ENCODE measurements around the gene PLEKHF1. TPM values are rescaled to one million over a fixed set of nuclear protein-coding genes. Genes with fewer than 3 reads are reported as not detected.

Gene PLEKHF1
- total RNA-seq, 1 donor from 2014 or later = 17.3 TPM

GRCh38 chr19:29618871-29619270 lies 46.4 kb upstream of the PLEKHF1 start:
- Histone ChIP-seq H3K36me3 (peaks cover 28% of the 10 kb centered on the region), H3K27me3 (no peaks in the 10 kb centered on the region), H3K4me3 (no peak overlapping the region), H3K27ac (no peak overlapping the region), H3K4me1 (no peaks in the 10 kb centered on the region), H3K9me3 (no peaks in the 10 kb centered on the region)
- no peak for TF ChIP-seq CTCF (IDR thresholded peaks at IDR 0.05)
- intact Hi-C loops (cut with DNase I) = no loop called here
- ATAC-seq (no peak), DNase-seq (no peak)

- no peaks in the 10 kb centered on the region for H3K9me3 ChIP-seq
- DNase-seq (no peak), ATAC-seq (no peak)
- H3K4me1 ChIP-seq = no peaks in the 10 kb centered on the region
- H3K36me3 ChIP-seq = peaks cover 9% of the 10 kb centered on the region
- no peak overlapping the region for H3K4me3 ChIP-seq
- no peak for TF ChIP-seq CTCF (IDR thresholded peaks at IDR 0.05)
- H3K27ac ChIP-seq = no peak overlapping the region
- intact Hi-C loops (cut with DNase I) = no loop called here
- H3K27me3 ChIP-seq = no peaks in the 10 kb centered on the region
Measured at GRCh38 chr19:29620931-29621351, 44.3 kb upstream of the PLEKHF1 start.

GRCh38 chr19:29622166-29623070 lies 42.8 kb upstream of the PLEKHF1 start:
- H3K9me3 ChIP-seq = no peaks in the 10 kb centered on the region
- no peak for DNase-seq
- no peaks in the 10 kb centered on the region for H3K4me1 ChIP-seq
- no peaks in the 10 kb centered on the region for H3K36me3 ChIP-seq
- intact Hi-C loops (cut with DNase I) = no loop called here
- no peaks in the 10 kb centered on the region for H3K27me3 ChIP-seq
- no peak overlapping the region for H3K4me3 ChIP-seq
- ATAC-seq = no peak
- no peak for TF ChIP-seq CTCF (IDR thresholded peaks at IDR 0.05)
- no peak overlapping the region for H3K27ac ChIP-seq

DNA sequence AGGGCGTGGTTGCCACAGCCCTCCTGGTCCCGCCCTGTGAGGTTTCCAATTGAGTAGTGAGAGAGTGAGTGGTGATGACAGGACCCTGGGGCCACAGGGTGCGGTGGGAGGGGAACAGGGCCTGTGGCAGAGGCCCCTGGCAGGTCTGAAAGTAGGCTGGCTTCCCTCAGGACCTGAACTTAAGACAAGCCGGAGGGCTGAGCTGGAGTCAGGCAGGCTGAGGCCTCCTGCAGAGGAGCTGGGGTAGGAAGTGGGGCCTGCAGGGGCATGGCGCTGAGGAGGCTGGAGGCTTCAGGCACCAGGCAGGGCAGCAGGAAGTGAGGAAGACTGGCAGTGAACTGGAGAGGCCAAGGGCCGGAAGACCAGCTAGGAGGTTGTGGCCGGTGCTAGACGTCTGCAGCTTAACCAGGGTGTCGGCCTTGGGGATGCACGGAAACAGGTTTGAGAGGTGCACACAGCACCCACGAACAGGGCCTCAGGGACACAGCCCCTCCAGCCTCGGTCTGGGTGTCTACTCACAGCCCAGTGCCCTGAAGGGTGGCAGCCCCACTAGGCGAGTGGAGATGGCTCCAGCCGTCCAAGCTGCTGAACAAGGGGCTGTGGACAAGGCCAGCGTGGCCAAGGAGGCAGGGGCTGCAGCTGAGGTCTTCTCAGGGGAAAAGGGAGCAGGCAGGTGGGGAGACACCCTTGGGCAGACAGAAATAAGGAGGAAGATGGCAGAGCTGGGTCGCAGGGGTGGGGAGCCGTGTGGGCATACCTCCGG lies 41.4 kb upstream of the PLEKHF1 start:
- TF ChIP-seq CTCF (IDR thresholded peaks at IDR 0.05) = no peak
- no peak overlapping the region for H3K27ac ChIP-seq
- intact Hi-C loops (cut with DNase I) = no loop called here
- no peak for DNase-seq
- no peaks in the 10 kb centered on the region for H3K27me3 ChIP-seq
- H3K4me3 ChIP-seq = no peak overlapping the region
- H3K9me3 ChIP-seq = no peaks in the 10 kb centered on the region
- no peaks in the 10 kb centered on the region for H3K4me1 ChIP-seq
- H3K36me3 ChIP-seq = no peaks in the 10 kb centered on the region
- ATAC-seq = peak; percentile 23

DNA sequence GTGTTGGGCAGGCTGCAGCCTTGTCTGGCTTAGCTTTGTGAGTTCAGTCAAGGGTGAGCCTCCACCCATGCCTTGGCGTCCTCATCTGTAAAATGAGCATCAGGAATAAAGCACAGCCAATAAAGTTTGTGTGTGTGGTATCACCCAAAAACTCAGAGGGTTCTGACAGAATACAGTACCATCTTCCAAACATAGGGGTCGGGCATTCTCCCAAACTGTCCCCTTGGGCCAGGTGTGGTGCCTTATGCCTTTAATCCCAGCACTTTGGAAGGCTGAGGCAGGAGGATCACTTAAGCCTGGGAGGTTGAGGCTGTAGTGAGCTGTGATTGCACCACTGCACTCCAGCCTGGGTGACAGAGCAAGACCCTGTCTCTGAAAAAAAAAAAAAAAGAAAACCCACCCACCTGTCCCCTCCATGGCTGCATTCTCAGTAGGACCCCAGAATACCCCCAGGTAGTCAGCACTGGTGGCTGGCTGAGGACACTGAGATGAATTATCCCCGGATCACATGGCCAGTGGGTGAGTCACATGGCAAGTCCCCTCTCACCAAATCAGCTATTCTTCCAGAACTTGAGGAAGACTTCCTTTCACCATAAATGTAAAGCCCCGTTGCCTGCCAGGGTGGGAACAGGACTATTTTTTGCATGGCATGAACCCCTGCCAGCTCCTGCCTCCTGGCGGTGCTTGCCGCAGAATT lies 40.6 kb upstream of the PLEKHF1 start:
- no peak overlapping the region for H3K27ac ChIP-seq
- no peaks in the 10 kb centered on the region for H3K36me3 ChIP-seq
- ATAC-seq = no peak
- H3K9me3 ChIP-seq = no peaks in the 10 kb centered on the region
- H3K27me3 ChIP-seq = no peaks in the 10 kb centered on the region
- TF ChIP-seq CTCF (IDR thresholded peaks at IDR 0.05) = no peak
- no peak overlapping the region for H3K4me3 ChIP-seq
- H3K4me1 ChIP-seq = no peaks in the 10 kb centered on the region
- intact Hi-C loops (cut with DNase I) = no loop called here
- no peak for DNase-seq

Data from upper lobe of right lung (tissue), 1 donor.